EH (cell line): ENCODE results near the gene TM9SF1.
"Not testable (repeated sequence)": the region's sequence is repeated elsewhere in the genome, so short reads cannot be mapped to it uniquely, and the experiment has no call there.

Experiments
- DNase-seq: peaks from one replicate; pipeline ENCODE4 v3.0.0-alpha.2; 2015; ENCODE audit warnings: low read depth

The TM9SF1 gene

GRCh38 chr14:24224618-24225071, 29.4 kb upstream of the TM9SF1 start:
- DNase-seq, result peak; percentile 87

- not testable (repeated sequence) for DNase-seq
Measured at GRCh38 chr14:24222987-24223386, 27.7 kb upstream of the TM9SF1 start.

- no peak for DNase-seq
Measured at GRCh38 chr14:24219521-24219920, 24.3 kb upstream of the TM9SF1 start.

GRCh38 chr14:24219080-24219479, 23.8 kb upstream of the TM9SF1 start:
- DNase-seq, result no peak

GRCh38 chr14:24216876-24217275, 21.6 kb upstream of the TM9SF1 start:
- DNase-seq, result not testable (repeated sequence)

- no peak for DNase-seq
Measured at GRCh38 chr14:24216345-24216699, 21.1 kb upstream of the TM9SF1 start.

GRCh38 chr14:24215495-24216344, 20.5 kb upstream of the TM9SF1 start, which contains the start of gene MDP1:
TSS of gene MDP1 (minus strand) at chr14:24216066. CDS start at chr14:24215955, 111 bp downstream.
- DNase-seq, result peak; percentile 87

- DNase-seq, result no peak
Measured at GRCh38 chr14:24213866-24214662, 18.8 kb upstream of the TM9SF1 start.

- DNase-seq, result peak; percentile 99
Measured at GRCh38 chr14:24212924-24213865, 18.0 kb upstream of the TM9SF1 start, which contains the start of gene CHMP4A. TSS of gene CHMP4A (minus strand) at chr14:24213488. CDS start at chr14:24213439, 49 bp downstream.

- no peak for DNase-seq
Measured at GRCh38 chr14:24211311-24211710, 16.1 kb upstream of the TM9SF1 start.

GRCh38 chr14:24207625-24208024, 12.4 kb upstream of the TM9SF1 start:
- no peak for DNase-seq

GRCh38 chr14:24207104-24207551, 11.9 kb upstream of the TM9SF1 start:
- DNase-seq, result no peak

GRCh38 chr14:24206260-24207103, 11.2 kb upstream of the TM9SF1 start:
- no peak for DNase-seq

- no peak for DNase-seq
Measured at GRCh38 chr14:24204163-24205146, 9.2 kb upstream of the TM9SF1 start.

- DNase-seq, result not testable (repeated sequence)
Measured at GRCh38 chr14:24203249-24203886, 8.1 kb upstream of the TM9SF1 start.

- not testable (repeated sequence) for DNase-seq
Measured at GRCh38 chr14:24202538-24202937, 7.3 kb upstream of the TM9SF1 start.

GRCh38 chr14:24198814-24199524, 3.7 kb upstream of the TM9SF1 start:
- no peak for DNase-seq

- DNase-seq, result no peak
Measured at GRCh38 chr14:24197056-24197450, 1.8 kb upstream of the TM9SF1 start.
